Measurements from ENCODE around the gene PHOSPHO1.

DNA sequence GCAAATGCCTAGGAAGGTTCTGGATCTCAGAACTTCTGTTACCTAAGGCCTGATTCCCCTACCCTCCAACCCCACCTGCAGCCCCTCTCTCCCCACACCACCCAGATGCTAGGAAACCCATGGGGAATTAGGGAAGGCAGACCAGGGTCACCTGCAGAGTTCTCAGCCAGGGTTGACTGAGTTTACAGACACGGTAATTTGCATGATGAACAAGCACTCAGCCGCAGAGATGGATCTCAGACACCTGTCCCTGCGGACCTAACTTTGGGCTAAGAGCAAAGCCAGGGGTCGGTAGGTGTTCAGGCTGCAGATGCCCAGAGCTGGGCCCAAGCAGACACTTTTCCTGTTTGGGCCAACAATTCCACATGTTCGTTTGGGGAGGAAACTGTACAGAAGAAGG lies 17.2 kb downstream of the PHOSPHO1 start:
- TF ChIP-seq, protein P1, sequence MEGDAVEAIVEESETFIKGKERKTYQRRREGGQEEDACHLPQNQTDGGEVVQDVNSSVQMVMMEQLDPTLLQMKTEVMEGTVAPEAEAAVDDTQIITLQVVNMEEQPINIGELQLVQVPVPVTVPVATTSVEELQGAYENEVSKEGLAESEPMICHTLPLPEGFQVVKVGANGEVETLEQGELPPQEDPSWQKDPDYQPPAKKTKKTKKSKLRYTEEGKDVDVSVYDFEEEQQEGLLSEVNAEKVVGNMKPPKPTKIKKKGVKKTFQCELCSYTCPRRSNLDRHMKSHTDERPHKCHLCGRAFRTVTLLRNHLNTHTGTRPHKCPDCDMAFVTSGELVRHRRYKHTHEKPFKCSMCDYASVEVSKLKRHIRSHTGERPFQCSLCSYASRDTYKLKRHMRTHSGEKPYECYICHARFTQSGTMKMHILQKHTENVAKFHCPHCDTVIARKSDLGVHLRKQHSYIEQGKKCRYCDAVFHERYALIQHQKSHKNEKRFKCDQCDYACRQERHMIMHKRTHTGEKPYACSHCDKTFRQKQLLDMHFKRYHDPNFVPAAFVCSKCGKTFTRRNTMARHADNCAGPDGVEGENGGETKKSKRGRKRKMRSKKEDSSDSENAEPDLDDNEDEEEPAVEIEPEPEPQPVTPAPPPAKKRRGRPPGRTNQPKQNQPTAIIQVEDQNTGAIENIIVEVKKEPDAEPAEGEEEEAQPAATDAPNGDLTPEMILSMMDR (IDR thresholded peaks at IDR 0.05), result no peak
- TF ChIP-seq POLR2AphosphoS5 (IDR thresholded peaks at IDR 0.05) (no peak), EP300 (IDR thresholded peaks at IDR 0.05) (no peak), POLR2A (IDR thresholded peaks at IDR 0.05; ENCODE audit: low read depth) (no peak)

Measured in esophagus muscularis mucosa (tissue), 4 donors.